Dorsolateral prefrontal cortex (tissue), 118 donors: Measurements from ENCODE around the gene MMP1. TPM values are rescaled to one million over a fixed set of nuclear protein-coding genes. Genes with fewer than 3 reads are reported as not detected.

ENCODE experiments used
- total RNA-seq, 120 experiments: library from RNA; stranded (reverse); gene quantifications; one replicate each; pipeline versions ENCODE4 v1.2.3 to v1.2.4, GENCODE V29; 2022

Gene MMP1
- total RNA-seq, 120 experiments from 2014 or later = not detected

Other genes starting within 250 kb of the MMP1 start
- not detected for gene MMP20, start 172.8 kb downstream of the MMP1 start, total RNA-seq
- gene MMP27, start 92.4 kb downstream of the MMP1 start, total RNA-seq = not detected
- gene MMP8, start 73.2 kb downstream of the MMP1 start, total RNA-seq = 10 to 100 TPM in 2 of 120 experiments, 1 to 10 TPM in 15, under 1 TPM in 19, not detected in 84; 0.16 to 17.5 (median 0.93) TPM
- gene MMP10, start 17.5 kb downstream of the MMP1 start, total RNA-seq = not detected
- gene MMP3, start 45.4 kb upstream of the MMP1 start, total RNA-seq = 1 to 10 TPM in 3 of 120 experiments, under 1 TPM in 8, not detected in 109; 0.19 to 2.4 (median 0.54) TPM
- gene MMP12, start 76.8 kb upstream of the MMP1 start, total RNA-seq = not detected
- not detected for gene MMP13, start 157.6 kb upstream of the MMP1 start, total RNA-seq